GM21737 (cell line): Measurements from ENCODE around the gene PAIP2.
"Not testable (repeated sequence)": the region's sequence is repeated elsewhere in the genome, so short reads cannot be mapped to it uniquely, and the experiment has no call there.

Experiments
- ATAC-seq: cut with Tn5 transposase; IDR thresholded peaks from one replicate; pipeline ENCODE4 v1.9.1; 2021; ENCODE audit warnings: mild to moderate bottlenecking, moderate library complexity; ENCODE audit not compliant: unreplicated experiment

The PAIP2 gene

GRCh38 chr5:139314276-139314675 is 27.4 kb upstream of the PAIP2 start:
- ATAC-seq, result no peak

GRCh38 chr5:139315056-139315615 is 26.5 kb upstream of the PAIP2 start:
- ATAC-seq, result no peak

- no peak for ATAC-seq
These were observed 5.8 kb upstream of the PAIP2 start for GRCh38 chr5:139335811-139336210.

- no peak for ATAC-seq
These were observed 1.6 kb upstream of the PAIP2 start for GRCh38 chr5:139340051-139340450.

- ATAC-seq, result no peak
These were observed 416 bp upstream of the PAIP2 start for GRCh38 chr5:139341187-139341688.

GRCh38 chr5:139342423-139342723 is 719 bp downstream of the PAIP2 start:
- ATAC-seq, result peak; percentile 42

- ATAC-seq, result no peak
These were observed 1.8 kb downstream of the PAIP2 start for GRCh38 chr5:139343476-139343875.

- no peak for ATAC-seq
These were observed 2.5 kb downstream of the PAIP2 start for GRCh38 chr5:139344177-139344576.

- ATAC-seq, result not testable (repeated sequence)
These were observed 3.8 kb downstream of the PAIP2 start for GRCh38 chr5:139345442-139345841.

GRCh38 chr5:139347863-139348262 is 6.2 kb downstream of the PAIP2 start:
- not testable (repeated sequence) for ATAC-seq

- ATAC-seq, result no peak
These were observed 12.5 kb downstream of the PAIP2 start for GRCh38 chr5:139354186-139354585.

GRCh38 chr5:139355900-139356299 is 14.2 kb downstream of the PAIP2 start:
- not testable (repeated sequence) for ATAC-seq

- ATAC-seq, result no peak
These were observed 16.4 kb downstream of the PAIP2 start for GRCh38 chr5:139358064-139358463.

GRCh38 chr5:139360384-139360783 is 18.7 kb downstream of the PAIP2 start:
- no peak for ATAC-seq

- ATAC-seq, result no peak
These were observed 20.3 kb downstream of the PAIP2 start for GRCh38 chr5:139361835-139362429.

- ATAC-seq, result no peak
These were observed 22.3 kb downstream of the PAIP2 start for GRCh38 chr5:139363937-139364336.

- no peak for ATAC-seq
These were observed 22.8 kb downstream of the PAIP2 start for GRCh38 chr5:139364466-139364865.

GRCh38 chr5:139368613-139369012 is 27.0 kb downstream of the PAIP2 start:
- no peak for ATAC-seq

GRCh38 chr5:139369181-139369580 is 27.5 kb downstream of the PAIP2 start:
- no peak for ATAC-seq

GRCh38 chr5:139371482-139372435 is 30.1 kb downstream of the PAIP2 start:
- no peak for ATAC-seq

- no peak for ATAC-seq
These were observed 33.3 kb downstream of the PAIP2 start for GRCh38 chr5:139374909-139375308.

GRCh38 chr5:139376364-139376763 is 34.7 kb downstream of the PAIP2 start:
- no peak for ATAC-seq
